ENCODE data around the gene VIPR2. TPM values are rescaled to one million over a fixed set of nuclear protein-coding genes. Genes with fewer than 3 reads are reported as not detected.

VIPR2 gene
- total RNA-seq, 1 donor from 2014 or later = not detected

DNA sequence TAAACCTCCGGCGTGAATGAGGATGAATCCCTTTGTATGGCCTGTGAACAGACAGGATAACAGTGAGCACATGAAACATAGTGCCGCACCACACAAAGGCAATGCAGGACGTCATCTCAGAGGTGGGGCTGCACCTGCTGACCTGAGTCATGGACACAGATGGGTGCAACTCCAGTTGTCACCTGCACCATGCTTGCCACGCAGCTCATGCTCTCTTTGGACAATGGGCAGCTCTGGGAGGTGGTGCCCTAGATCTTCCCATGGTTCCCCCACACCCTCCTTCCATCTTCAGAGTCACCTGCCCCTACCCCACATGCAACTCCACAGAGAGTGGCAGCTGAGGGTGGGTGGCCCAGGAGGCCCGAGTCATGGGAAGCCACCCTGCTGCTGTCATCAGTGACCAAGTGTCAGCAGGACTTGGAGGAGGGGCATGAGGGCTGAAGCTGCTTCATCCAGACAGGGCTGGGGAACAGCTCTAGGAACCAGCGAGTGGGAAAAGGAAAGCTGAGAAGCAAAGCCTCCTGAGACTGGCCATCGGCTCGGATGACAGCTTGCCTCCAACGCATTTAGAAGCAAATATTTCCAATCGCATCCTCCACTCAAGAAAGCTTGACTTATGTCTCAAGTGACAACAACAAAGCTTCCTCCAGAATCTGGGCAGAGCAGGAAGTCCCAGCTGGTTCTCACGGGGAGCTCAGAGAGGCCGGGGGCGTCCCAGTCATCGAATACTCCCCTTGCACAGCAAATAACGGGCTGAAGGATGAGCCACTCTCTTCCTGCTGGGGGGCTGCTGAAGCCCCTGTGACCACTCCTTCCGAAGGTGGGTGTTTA, 27.1 kb downstream of the VIPR2 start:
- H3K4me3 ChIP-seq (ENCODE audit: low read depth, low read length) = no peak overlapping the region
- DNase-seq (ENCODE audit: low read depth) = no peak
- TF ChIP-seq, protein P1, sequence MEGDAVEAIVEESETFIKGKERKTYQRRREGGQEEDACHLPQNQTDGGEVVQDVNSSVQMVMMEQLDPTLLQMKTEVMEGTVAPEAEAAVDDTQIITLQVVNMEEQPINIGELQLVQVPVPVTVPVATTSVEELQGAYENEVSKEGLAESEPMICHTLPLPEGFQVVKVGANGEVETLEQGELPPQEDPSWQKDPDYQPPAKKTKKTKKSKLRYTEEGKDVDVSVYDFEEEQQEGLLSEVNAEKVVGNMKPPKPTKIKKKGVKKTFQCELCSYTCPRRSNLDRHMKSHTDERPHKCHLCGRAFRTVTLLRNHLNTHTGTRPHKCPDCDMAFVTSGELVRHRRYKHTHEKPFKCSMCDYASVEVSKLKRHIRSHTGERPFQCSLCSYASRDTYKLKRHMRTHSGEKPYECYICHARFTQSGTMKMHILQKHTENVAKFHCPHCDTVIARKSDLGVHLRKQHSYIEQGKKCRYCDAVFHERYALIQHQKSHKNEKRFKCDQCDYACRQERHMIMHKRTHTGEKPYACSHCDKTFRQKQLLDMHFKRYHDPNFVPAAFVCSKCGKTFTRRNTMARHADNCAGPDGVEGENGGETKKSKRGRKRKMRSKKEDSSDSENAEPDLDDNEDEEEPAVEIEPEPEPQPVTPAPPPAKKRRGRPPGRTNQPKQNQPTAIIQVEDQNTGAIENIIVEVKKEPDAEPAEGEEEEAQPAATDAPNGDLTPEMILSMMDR (conservative IDR thresholded peaks at IDR 0.05; ENCODE audit: low read depth, low read length) = no peak

DNA sequence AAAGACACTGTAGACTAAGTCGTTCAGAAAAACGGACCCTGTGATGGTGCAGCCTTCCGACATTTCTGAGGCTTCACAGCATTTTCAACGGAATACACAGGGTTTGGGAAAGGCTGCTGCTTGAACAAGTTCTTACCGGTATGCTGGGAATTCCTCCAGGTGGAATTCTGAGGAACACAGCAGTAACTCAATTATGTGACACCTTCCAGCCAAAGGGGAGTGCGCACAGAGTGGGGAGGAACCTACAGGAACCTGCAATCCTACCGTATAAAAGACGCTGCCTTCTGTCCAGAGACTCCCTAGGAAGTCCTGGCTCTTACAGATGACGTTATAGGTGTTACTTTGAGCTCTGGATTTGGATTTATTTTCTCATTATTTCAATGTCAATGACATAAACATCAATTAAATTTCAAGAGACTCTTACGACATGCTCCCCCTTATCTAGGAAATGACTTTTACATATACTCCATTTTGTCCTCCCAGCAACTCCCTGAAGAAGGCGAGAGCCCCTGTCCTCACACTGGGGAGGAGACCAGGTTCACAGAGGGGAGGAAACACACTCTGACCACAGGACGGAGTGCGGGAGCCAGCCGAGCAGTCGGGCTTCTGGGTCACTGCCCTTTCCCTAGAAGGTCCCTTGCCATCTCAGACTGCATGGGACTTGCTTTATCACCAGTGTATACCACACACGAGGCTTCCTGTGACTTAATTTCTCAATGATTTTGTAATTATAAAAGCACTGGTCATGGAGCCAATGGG, 27.9 kb downstream of the VIPR2 start:
- H3K4me3 ChIP-seq (ENCODE audit: low read depth, low read length) = no peak overlapping the region
- no peak for DNase-seq (ENCODE audit: low read depth)
- TF ChIP-seq, protein P1 (conservative IDR thresholded peaks at IDR 0.05; ENCODE audit: low read depth, low read length) = no peak

DNA sequence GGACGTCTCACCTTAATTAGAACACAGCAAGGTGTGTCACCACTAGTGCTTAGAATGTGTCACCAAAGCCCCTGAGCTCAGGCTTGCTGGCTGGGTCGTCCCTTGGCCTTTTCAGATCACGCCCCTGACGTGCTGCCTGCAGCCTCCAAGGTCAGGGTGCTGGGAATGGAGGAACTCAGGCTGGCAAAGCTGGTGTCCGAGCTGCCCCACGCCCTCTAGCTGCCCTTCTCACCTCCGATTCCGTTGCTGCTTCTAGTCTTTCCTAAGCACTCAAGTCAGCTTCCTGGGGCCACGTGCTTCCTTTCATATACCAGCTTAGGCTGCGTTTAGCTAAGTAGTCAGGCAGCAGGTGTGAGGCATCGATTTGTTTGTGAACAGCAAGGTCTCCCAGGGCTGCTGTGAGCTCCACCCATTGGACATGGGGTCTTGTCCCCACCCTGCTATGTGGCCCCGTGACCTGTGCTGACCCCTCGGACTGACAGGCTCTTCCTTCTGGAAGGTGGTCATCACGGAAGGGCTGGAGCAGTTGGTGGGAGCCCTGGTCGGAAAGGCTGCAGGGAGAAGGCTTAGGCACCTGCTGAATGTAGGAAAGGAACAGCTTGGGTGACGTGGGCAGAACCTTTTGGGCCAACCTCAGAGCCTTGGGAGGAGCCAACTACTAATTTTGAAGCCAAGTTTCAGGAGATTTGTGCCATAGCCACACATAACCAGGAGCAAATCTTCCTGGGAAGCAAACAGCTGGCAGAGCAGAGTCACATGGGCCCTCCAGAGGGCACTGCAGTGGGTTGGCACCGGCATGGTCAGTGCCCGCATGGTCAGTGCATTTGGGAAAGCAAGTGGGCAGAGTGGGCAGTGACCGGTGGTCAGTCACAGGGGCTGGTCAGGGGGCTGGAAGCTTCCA, 28.8 kb downstream of the VIPR2 start:
- TF ChIP-seq, protein P1 (conservative IDR thresholded peaks at IDR 0.05; ENCODE audit: low read depth, low read length) = no peak
- DNase-seq (ENCODE audit: low read depth) = no peak
- no peak overlapping the region for H3K4me3 ChIP-seq (ENCODE audit: low read depth, low read length)

DNA sequence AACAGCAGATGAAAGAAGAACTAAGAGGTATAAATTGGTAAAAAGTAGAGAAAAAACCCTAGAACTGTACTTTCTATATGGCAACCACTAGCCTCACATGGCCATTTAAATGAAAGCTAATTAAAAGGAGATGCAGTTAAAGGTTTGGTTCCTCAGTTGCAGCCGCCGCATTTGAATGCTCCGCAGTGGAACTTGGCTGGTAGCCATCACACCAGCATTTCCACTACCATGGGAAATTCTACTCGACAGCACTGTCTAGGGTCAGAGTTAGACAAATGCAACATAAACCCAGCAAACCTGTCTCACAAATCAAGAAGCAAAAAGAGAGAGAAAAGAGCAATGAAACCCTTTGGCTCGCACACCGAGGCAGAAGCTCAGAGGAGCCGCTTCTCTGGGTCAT, 29.7 kb downstream of the VIPR2 start:
- TF ChIP-seq, protein P1 (conservative IDR thresholded peaks at IDR 0.05; ENCODE audit: low read depth, low read length) = no peak
- DNase-seq (ENCODE audit: low read depth) = no peak
- H3K4me3 ChIP-seq (ENCODE audit: low read depth, low read length) = no peak overlapping the region

DNA sequence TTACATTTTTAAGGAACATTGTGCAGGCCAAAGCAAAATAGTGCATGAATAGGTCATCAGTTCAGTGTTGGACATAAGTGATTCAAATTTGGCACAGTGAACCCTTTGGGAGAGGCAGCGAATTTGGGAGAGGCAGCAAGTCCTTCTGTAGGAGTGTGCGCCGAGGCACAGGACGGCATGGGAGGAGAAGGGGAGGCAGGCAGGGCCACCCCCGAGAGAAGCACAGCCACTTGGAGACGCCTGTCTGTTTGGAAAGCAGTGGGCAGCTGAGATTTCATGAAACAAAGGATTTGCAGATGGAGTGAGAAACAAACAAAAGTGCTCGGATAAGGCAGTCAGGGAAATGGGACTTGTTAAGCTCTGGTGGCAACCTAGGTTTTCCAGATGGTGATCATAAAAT, 30.6 kb downstream of the VIPR2 start:
- no peak for DNase-seq (ENCODE audit: low read depth)
- H3K4me3 ChIP-seq (ENCODE audit: low read depth, low read length) = no peak overlapping the region
- TF ChIP-seq, protein P1 (conservative IDR thresholded peaks at IDR 0.05; ENCODE audit: low read depth, low read length) = no peak

DNA sequence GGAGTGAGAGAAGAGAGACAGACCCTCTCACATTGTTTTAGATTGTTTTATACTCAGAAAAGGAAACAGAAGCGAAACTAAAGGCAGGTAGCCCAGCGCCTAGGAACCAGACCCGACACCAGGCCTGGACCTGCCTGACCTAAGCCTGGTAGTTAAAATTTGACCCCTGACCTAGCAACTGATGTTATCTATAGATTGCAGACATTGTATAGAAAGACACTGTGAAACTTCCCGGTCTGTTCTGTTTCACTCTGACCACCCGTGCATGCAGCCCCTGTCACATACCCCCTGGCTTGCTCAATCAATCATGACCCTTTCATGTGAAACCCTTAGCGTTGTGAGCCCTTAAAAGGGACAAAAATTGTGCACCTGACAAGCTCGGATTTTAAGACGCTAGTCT, 31.6 kb downstream of the VIPR2 start:
- no peak overlapping the region for H3K4me3 ChIP-seq (ENCODE audit: low read depth, low read length)
- no peak for DNase-seq (ENCODE audit: low read depth)
- TF ChIP-seq, protein P1 (conservative IDR thresholded peaks at IDR 0.05; ENCODE audit: low read depth, low read length) = no peak

All from epithelial cell of proximal tubule (primary cell).